Gastrocnemius medialis (tissue), 4 donors: ENCODE measurements around the gene ARHGEF37.

Experiments used
- POLR2A ChIP-seq, 2 donors: fragments of 450-650 bp; IDR thresholded peaks; one replicate each; pipeline ENCODE4 v1.6.1; 2017; ENCODE audit warnings: antibody characterized with exemption in 2 of 2, mild to moderate bottlenecking in 2 of 2, moderate library complexity in 2 of 2
- TF ChIP-seq, protein P1 (sequence below), 5 experiments: fragments of 450-650 bp in 3 of 5; fragments of 200-600 bp in 2 of 5; sonication (generic) in 2 of 5; IDR thresholded peaks in 4 of 5; conservative IDR thresholded peaks in 1 of 5; 1 replicate in 4 of 5; 2 replicates in 1 of 5; pipeline ENCODE4 v1.5.1; 2016 to 2019; ENCODE audit warnings: antibody characterized with exemption in 5 of 5, mild to moderate bottlenecking in 3 of 5, moderate library complexity in 3 of 5

DNA sequence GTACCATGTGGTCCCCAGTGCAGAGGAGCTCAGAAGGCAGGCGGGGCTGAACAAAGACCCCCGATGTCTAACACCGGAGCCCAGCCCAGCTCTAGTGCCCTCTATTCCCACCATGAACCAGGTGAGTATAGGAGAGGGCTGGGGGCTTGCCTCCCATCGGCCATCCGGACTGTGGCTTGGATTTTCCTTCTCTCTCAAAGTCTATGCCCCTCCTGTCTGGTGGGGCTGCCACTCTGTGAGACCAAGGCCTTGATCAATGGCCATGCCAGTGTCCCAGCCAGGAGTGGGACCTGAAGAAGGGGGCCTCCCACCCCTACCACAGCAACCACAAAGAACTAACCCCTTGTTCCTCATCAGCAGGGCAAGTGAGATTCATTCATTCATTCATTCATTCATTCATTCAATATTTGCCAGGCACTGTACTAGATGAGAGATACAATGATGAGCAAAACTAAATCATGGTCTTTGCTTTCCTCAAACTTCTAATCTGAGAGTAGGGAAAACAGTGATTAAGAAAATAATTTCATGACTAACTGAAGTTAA, 47.6 kb downstream of the ARHGEF37 start:
- TF ChIP-seq, protein P1, sequence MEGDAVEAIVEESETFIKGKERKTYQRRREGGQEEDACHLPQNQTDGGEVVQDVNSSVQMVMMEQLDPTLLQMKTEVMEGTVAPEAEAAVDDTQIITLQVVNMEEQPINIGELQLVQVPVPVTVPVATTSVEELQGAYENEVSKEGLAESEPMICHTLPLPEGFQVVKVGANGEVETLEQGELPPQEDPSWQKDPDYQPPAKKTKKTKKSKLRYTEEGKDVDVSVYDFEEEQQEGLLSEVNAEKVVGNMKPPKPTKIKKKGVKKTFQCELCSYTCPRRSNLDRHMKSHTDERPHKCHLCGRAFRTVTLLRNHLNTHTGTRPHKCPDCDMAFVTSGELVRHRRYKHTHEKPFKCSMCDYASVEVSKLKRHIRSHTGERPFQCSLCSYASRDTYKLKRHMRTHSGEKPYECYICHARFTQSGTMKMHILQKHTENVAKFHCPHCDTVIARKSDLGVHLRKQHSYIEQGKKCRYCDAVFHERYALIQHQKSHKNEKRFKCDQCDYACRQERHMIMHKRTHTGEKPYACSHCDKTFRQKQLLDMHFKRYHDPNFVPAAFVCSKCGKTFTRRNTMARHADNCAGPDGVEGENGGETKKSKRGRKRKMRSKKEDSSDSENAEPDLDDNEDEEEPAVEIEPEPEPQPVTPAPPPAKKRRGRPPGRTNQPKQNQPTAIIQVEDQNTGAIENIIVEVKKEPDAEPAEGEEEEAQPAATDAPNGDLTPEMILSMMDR (IDR thresholded peaks at IDR 0.05 in 4 of 5, conservative IDR thresholded peaks at IDR 0.05 in 1 of 5): no peak
- TF ChIP-seq POLR2A (IDR thresholded peaks at IDR 0.05): no peak
